ENCODE results near the gene ERBB4. TPM values are rescaled to one million over a fixed set of nuclear protein-coding genes. Genes with fewer than 3 reads are reported as not detected.

Gene ERBB4
- total and polyA plus RNA-seq, 2 of the 8 experiments (the other 6 are each of a cell fraction or from before 2014, with no cell fraction given) = 0.34 to 1.3 TPM

- TF ChIP-seq SP1 (IDR thresholded peaks at IDR 0.05; ENCODE audit: low read depth, low read length) (no peak), JUN (IDR thresholded peaks at IDR 0.05; ENCODE audit: low read depth, low read length) (no peak), HDAC2 (IDR thresholded peaks at IDR 0.05; ENCODE audit: borderline replicate concordance in 1 of 2, low read depth in 2 of 2, low read length in 2 of 2) (no peak), MAX (IDR thresholded peaks at IDR 0.05) (no peak), CTBP2 (IDR thresholded peaks at IDR 0.05; ENCODE audit: borderline replicate concordance, insufficient read depth, insufficient read length, low read length) (no peak), MAFK (IDR thresholded peaks at IDR 0.05; ENCODE audit: low read depth, low read length) (no peak), SAP30 (IDR thresholded peaks at IDR 0.05; ENCODE audit: insufficient read depth, insufficient replicate concordance, low read length) (no peak), BACH1 (IDR thresholded peaks at IDR 0.05; ENCODE audit: low read length) (no peak), TEAD4 (IDR thresholded peaks at IDR 0.05; ENCODE audit: low read depth, low read length) (no peak), ZNF274 (IDR thresholded peaks at IDR 0.05; ENCODE audit: borderline replicate concordance, extremely low read depth, low read length) (no peak), SP4 (IDR thresholded peaks at IDR 0.05; ENCODE audit: low read length) (no peak), RBBP5 (IDR thresholded peaks at IDR 0.05; ENCODE audit: borderline replicate concordance, low read depth, low read length) (no peak)
Observed at GRCh38 chr2:211376410-211376809, 1162.2 kb downstream of the ERBB4 start (continued).
